ENCODE data around the gene EPC1.
"Not testable (repeated sequence)": the region's sequence is repeated elsewhere in the genome, so short reads cannot be mapped to it uniquely, and the experiment has no call there.

The EPC1 gene

GRCh38 chr10:32244421-32245207, 102.3 kb downstream of the EPC1 start:
- H3K4me3 ChIP-seq (ENCODE audit: low read depth, low read length) = no peak overlapping the region
- no peak for TF ChIP-seq CTCF (IDR thresholded peaks at IDR 0.05; ENCODE audit: low read depth, low read length)

GRCh38 chr10:32244011-32244410, 102.9 kb downstream of the EPC1 start:
- no peak overlapping the region for H3K4me3 ChIP-seq (ENCODE audit: low read depth, low read length)
- TF ChIP-seq CTCF (IDR thresholded peaks at IDR 0.05; ENCODE audit: low read depth, low read length) = no peak

- no peak for TF ChIP-seq CTCF (IDR thresholded peaks at IDR 0.05; ENCODE audit: low read depth, low read length)
- H3K4me3 ChIP-seq (ENCODE audit: low read depth, low read length) = no peak overlapping the region
These were observed 105.0 kb downstream of the EPC1 start for GRCh38 chr10:32241946-32242345.

GRCh38 chr10:32240471-32240870, 106.5 kb downstream of the EPC1 start:
- no peak for TF ChIP-seq CTCF (IDR thresholded peaks at IDR 0.05; ENCODE audit: low read depth, low read length)
- no peak overlapping the region for H3K4me3 ChIP-seq (ENCODE audit: low read depth, low read length)

- TF ChIP-seq CTCF (IDR thresholded peaks at IDR 0.05; ENCODE audit: low read depth, low read length) = no peak
- no peak overlapping the region for H3K4me3 ChIP-seq (ENCODE audit: low read depth, low read length)
These were observed 107.2 kb downstream of the EPC1 start for GRCh38 chr10:32239769-32240168.

GRCh38 chr10:32237644-32238345, 109.2 kb downstream of the EPC1 start:
- TF ChIP-seq CTCF (IDR thresholded peaks at IDR 0.05; ENCODE audit: low read depth, low read length) = no peak
- H3K4me3 ChIP-seq (ENCODE audit: low read depth, low read length) = no peak overlapping the region

- no peak for TF ChIP-seq CTCF (IDR thresholded peaks at IDR 0.05; ENCODE audit: low read depth, low read length)
- H3K4me3 ChIP-seq (ENCODE audit: low read depth, low read length) = no peak overlapping the region
These were observed 112.5 kb downstream of the EPC1 start for GRCh38 chr10:32234471-32234870.

- not testable (repeated sequence) for H3K4me3 ChIP-seq (ENCODE audit: low read depth, low read length)
These were observed 113.6 kb downstream of the EPC1 start for GRCh38 chr10:32233375-32233774.
